ENCODE results near the gene CPLX3. TPM values are rescaled to one million over a fixed set of nuclear protein-coding genes. Genes with fewer than 3 reads are reported as not detected.

Gene CPLX3
- total RNA-seq, 1 experiment from 2014 or later = 0.07 TPM

GRCh38 chr15:74787251-74788041 lies 39.0 kb upstream of the CPLX3 start:
- DNase-seq (ENCODE audit: extremely low read depth, low read depth) = peak; percentile 46

- no peak for DNase-seq (ENCODE audit: extremely low read depth, low read depth)
Measured at GRCh38 chr15:74788042-74788682, 38.3 kb upstream of the CPLX3 start.

- no peak for DNase-seq (ENCODE audit: extremely low read depth, low read depth)
Measured at GRCh38 chr15:74788683-74789151, 37.7 kb upstream of the CPLX3 start.

GRCh38 chr15:74789171-74789631 lies 37.2 kb upstream of the CPLX3 start:
- DNase-seq (ENCODE audit: extremely low read depth, low read depth) = no peak

- no peak for DNase-seq (ENCODE audit: extremely low read depth, low read depth)
Measured at GRCh38 chr15:74789741-74790079, 36.7 kb upstream of the CPLX3 start.

- no peak for DNase-seq (ENCODE audit: extremely low read depth, low read depth)
Measured at GRCh38 chr15:74790080-74790916, 36.1 kb upstream of the CPLX3 start.

GRCh38 chr15:74791007-74791406 lies 35.4 kb upstream of the CPLX3 start:
- no peak for DNase-seq (ENCODE audit: extremely low read depth, low read depth)

- DNase-seq (ENCODE audit: extremely low read depth, low read depth) = no peak
Measured at GRCh38 chr15:74791667-74792066, 34.8 kb upstream of the CPLX3 start.

GRCh38 chr15:74792227-74793016 lies 34.0 kb upstream of the CPLX3 start:
- DNase-seq (ENCODE audit: extremely low read depth, low read depth) = no peak

- no peak for DNase-seq (ENCODE audit: extremely low read depth, low read depth)
Measured at GRCh38 chr15:74793135-74794028, 33.0 kb upstream of the CPLX3 start.

- no peak for DNase-seq (ENCODE audit: extremely low read depth, low read depth)
Measured at GRCh38 chr15:74794248-74794969, 32.0 kb upstream of the CPLX3 start.

GRCh38 chr15:74794970-74795349 lies 31.5 kb upstream of the CPLX3 start:
- DNase-seq (ENCODE audit: extremely low read depth, low read depth) = no peak

- DNase-seq (ENCODE audit: extremely low read depth, low read depth) = no peak
Measured at GRCh38 chr15:74795966-74796625, 30.3 kb upstream of the CPLX3 start.

GRCh38 chr15:74798388-74799254 lies 27.8 kb upstream of the CPLX3 start:
- DNase-seq (ENCODE audit: extremely low read depth, low read depth) = no peak

GRCh38 chr15:74799255-74799855 lies 27.1 kb upstream of the CPLX3 start:
- no peak for DNase-seq (ENCODE audit: extremely low read depth, low read depth)

GRCh38 chr15:74799856-74800558 lies 26.4 kb upstream of the CPLX3 start:
- peak; percentile 59 for DNase-seq (ENCODE audit: extremely low read depth, low read depth)
